GM12874 (cell line): ENCODE data around the gene SYNE1.

ENCODE experiments used
- CTCF ChIP-seq: IDR thresholded peaks from 2 replicates; pipeline ENCODE4 v1.5.1; 2011; ENCODE audit warnings: low read depth, mild to moderate bottlenecking, control low read depth, low read length, moderate library complexity; ENCODE audit not compliant: insufficient read depth

Gene SYNE1

GRCh38 chr6:152099446-152100182 lies 537.5 kb downstream of the SYNE1 start:
- no peak for TF ChIP-seq CTCF

GRCh38 chr6:152098683-152099082 lies 538.5 kb downstream of the SYNE1 start:
- no peak for TF ChIP-seq CTCF

GRCh38 chr6:152096863-152097496 lies 540.2 kb downstream of the SYNE1 start:
- TF ChIP-seq CTCF = no peak

DNA sequence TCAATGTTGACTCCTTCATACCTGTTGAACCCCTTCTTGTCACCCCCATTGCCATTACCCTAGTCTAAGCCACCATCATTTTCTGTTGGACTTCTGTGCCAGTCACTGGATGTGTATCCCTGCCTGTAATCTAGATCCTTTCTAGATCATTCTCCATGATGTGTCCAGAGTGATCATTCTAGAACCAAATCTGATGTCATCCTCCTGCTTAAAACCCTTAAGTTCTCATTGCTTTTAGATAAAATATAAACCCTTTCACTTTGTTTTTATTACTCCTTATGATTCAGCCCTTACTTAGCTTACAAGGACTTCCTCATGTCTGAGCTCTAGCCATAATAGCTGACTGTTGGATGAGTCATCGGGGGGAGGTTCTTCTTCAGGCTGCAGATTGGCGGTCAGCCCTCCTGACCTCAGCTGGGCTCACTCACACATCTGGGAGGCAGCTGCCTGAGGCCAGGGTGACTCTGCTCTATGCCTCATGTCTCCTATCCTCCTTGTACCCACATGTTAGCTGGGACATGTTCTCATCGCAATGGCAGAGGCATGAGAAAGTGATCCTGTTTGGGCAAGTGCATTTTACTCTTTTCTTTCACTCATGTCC lies 542.1 kb downstream of the SYNE1 start:
- no peak for TF ChIP-seq CTCF

DNA sequence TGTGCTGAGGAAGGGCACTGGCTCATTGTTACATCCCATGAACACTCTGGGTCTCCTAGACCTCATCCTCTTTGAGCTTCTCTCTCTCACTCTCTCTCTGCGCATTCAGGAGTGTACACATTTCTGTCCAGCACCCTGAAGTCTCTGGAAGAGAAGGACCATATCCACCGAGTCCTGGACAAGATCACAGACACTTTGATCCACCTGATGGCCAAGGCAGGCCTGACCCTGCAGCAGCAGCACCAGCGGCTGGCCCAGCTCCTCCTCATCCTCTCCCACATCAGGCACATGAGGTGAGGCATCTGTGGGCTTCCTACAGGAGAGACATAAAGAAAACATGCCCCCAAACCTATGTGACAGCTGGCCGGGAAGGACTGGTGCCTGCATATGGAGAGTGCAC lies 542.9 kb downstream of the SYNE1 start:
- no peak for TF ChIP-seq CTCF

GRCh38 chr6:152093711-152094110 lies 543.5 kb downstream of the SYNE1 start:
- TF ChIP-seq CTCF = no peak

- no peak for TF ChIP-seq CTCF
These were observed 545.3 kb downstream of the SYNE1 start for GRCh38 chr6:152091851-152092341.
